GM12878 (cell line): ENCODE results near the gene DPY19L1. TPM values are rescaled to one million over a fixed set of nuclear protein-coding genes. Genes with fewer than 3 reads are reported as not detected.

ENCODE experiments used
- ATAC-seq: fragments of 200-7000 bp; cut with Tn5 transposase; 3 replicates; pipeline ENCODE4 v1.9.1; 2020; ENCODE audit warnings: mild to moderate bottlenecking, moderate library complexity
- BruUV-seq: library from RNA; stranded (reverse); fragments of 400-500 nt; replicated peaks from 2 replicates; lab custom pipeline; 2021; lab: Mats Ljungman, UMichigan
- CTCF ChIA-PET: fragments of 300-600 bp; sonication (Branson Sonifier 250); formaldehyde crosslinking; extraction: SDS; loops from one replicate; lab custom pipeline; 2021; ENCODE audit warnings: inconsistent platforms; lab: Yijun Ruan, JAX
- POLR2A ChIA-PET: fragments of 350-600 bp; formaldehyde crosslinking; extraction: SDS; loops from one replicate; lab custom pipeline; 2021; ENCODE audit warnings: inconsistent platforms; lab: Charles Lee
- RAD21 ChIA-PET: fragments of 300-600 bp; sonication (Branson Sonifier 250); formaldehyde crosslinking; loops from one replicate; lab custom pipeline; 2023; ENCODE audit warnings: antibody characterized with exemption; ENCODE audit not compliant: unreplicated experiment; lab: Charles Lee
- SMC1A ChIA-PET: fragments of 300-600 bp; sonication (Branson Sonifier 250); formaldehyde crosslinking; loops from one replicate; lab custom pipeline; 2023; ENCODE audit not compliant: unreplicated experiment, uncharacterized antibody; lab: Charles Lee
- DNase-seq: peaks from one replicate; pipeline ENCODE4 v3.0.0-alpha.2; 2011; ENCODE audit warnings: low read depth, low spot score
- FAIRE-seq: peaks from 3 replicates; lab custom pipeline; 2011; peaks lifted over from hg19 to GRCh38; lab: Jason Lieb, UNC
- H2AFZ ChIP-seq: 2 replicates; pipeline ENCODE4 v1.6.0; 2011; ENCODE audit warnings: low read depth, low read length, control low read depth; ENCODE audit not compliant: control insufficient read depth
- H3K27ac ChIP-seq: 2 replicates; pipeline ENCODE4 v1.5.1; 2011; ENCODE audit warnings: control low read depth; ENCODE audit not compliant: control insufficient read depth, insufficient read depth
- H3K27me3 ChIP-seq, 2 experiments: replicated peaks in 1 of 2; 2 replicates each; pipeline versions ENCODE4 v1.6.0 to v1.6.1; 2011; ENCODE audit warnings: low read length in 1 of 2; ENCODE audit not compliant: control insufficient read depth in 2 of 2, insufficient read depth in 2 of 2
- H3K36me3 ChIP-seq, 2 experiments: 2 replicates each; pipeline ENCODE4 v1.5.1; 2011; ENCODE audit warnings: low read length in 1 of 2; ENCODE audit not compliant: control insufficient read depth in 2 of 2, insufficient read depth in 2 of 2
- H3K4me1 ChIP-seq: 2 replicates; pipeline ENCODE4 v1.6.1; 2011; ENCODE audit warnings: mild to moderate bottlenecking, low read length, moderate library complexity, mixed read lengths; ENCODE audit not compliant: control insufficient read depth, insufficient read depth
- H3K4me2 ChIP-seq: 2 replicates; pipeline ENCODE4 v1.6.0; 2011; ENCODE audit warnings: control low read depth; ENCODE audit not compliant: control insufficient read depth, insufficient read depth
- H3K4me3 ChIP-seq: fragments of 200-600 bp; sonication (generic); 2 replicates; pipeline ENCODE4 v1.5.1; 2016
- H3K79me2 ChIP-seq: 2 replicates; pipeline ENCODE4 v1.6.0; 2011; ENCODE audit warnings: low read length; ENCODE audit not compliant: control insufficient read depth, insufficient read depth
- H3K9ac ChIP-seq: 2 replicates; pipeline ENCODE4 v1.8.0; 2011; ENCODE audit warnings: low read length, control low read depth, mixed read lengths; ENCODE audit not compliant: control insufficient read depth, insufficient read depth
- H3K9me3 ChIP-seq: replicated peaks from 3 replicates; pipeline ENCODE4 v1.5.1; 2011; ENCODE audit warnings: mild to moderate bottlenecking, low read length; ENCODE audit not compliant: control insufficient read depth, insufficient read depth
- H4K20me1 ChIP-seq: 2 replicates; pipeline ENCODE4 v1.6.0; 2011; ENCODE audit not compliant: control insufficient read depth, insufficient read depth
- CTCF ChIP-seq, 3 experiments: IDR thresholded peaks in 2 of 3; conservative IDR thresholded peaks in 1 of 3; 2 replicates each; pipeline ENCODE4 v1.5.1; 2011; ENCODE audit warnings: low read depth in 3 of 3, low read length in 3 of 3, mild to moderate bottlenecking in 3 of 3, control low read depth in 2 of 3, moderate library complexity in 2 of 3, inconsistent platforms in 1 of 3, mixed read lengths in 1 of 3; ENCODE audit not compliant: control insufficient read depth in 2 of 3, insufficient read depth in 1 of 3; ENCODE audit errors: extremely low read depth in 1 of 3
- E2F8 ChIP-seq: fragments of 450-650 bp; IDR thresholded peaks from 2 replicates; pipeline ENCODE4 v1.6.1; 2018; ENCODE audit warnings: mild to moderate bottlenecking, low read depth, moderate library complexity; ENCODE audit not compliant: partially characterized antibody
- GABPA ChIP-seq: IDR thresholded peaks from 2 replicates; pipeline ENCODE4 v1.6.1; 2014; ENCODE audit warnings: antibody characterized with exemption, low read depth, mild to moderate bottlenecking, inconsistent platforms
- RAD21 ChIP-seq: IDR thresholded peaks from 2 replicates; pipeline ENCODE4 v1.6.1; 2011; ENCODE audit warnings: mild to moderate bottlenecking, low read depth, low read length, moderate library complexity; ENCODE audit not compliant: insufficient read depth
- SMC3 ChIP-seq: IDR thresholded peaks from 2 replicates; pipeline ENCODE4 v1.6.1; 2011; ENCODE audit warnings: low read length, improper control_type of control experiment, borderline replicate concordance
- TBL1XR1 ChIP-seq: IDR thresholded peaks from 2 replicates; pipeline ENCODE4 v1.6.1; 2012; ENCODE audit warnings: low read depth, low read length, improper control_type of control experiment
- WGBS: methylation state at CpG from one replicate; pipeline ENCODE4 v1.1.6; 2016; ENCODE audit warnings: low lambda C conversion rate; ENCODE audit not compliant: insufficient replicate concordance, insufficient coverage; ENCODE audit errors: missing lambda C conversion rate; 5-methylcytosine and 5-hydroxymethylcytosine counted together
- in situ Hi-C: fragments of 300-500 bp; cut with MboI; formaldehyde crosslinking; loops from 9 replicates; pipeline ENCODE4 v1.14.3; 2018; ENCODE audit warnings: mixed read lengths
- intact Hi-C: fragments of 100-400 bp; cut with micrococcal nuclease; formaldehyde crosslinking; loops from one replicate; pipeline ENCODE4 v1.14.2; 2022; ENCODE audit not compliant: unreplicated experiment
- polyA plus RNA-seq, 11 experiments: library from polyadenylated mRNA; depleted of rRNA in 4 of 11; unstranded in 6 of 11; stranded (reverse) in 5 of 11; fragments of >200 nt; fragmentation: Nextera tagmentation in 4 of 11; fragmentation: Illumina TruSeq in 1 of 11; extraction: Ambion mirVana in 4 of 11; extraction: Trizol in 1 of 11; gene quantifications; 1 replicate in 1 of 11; 2 replicates in 10 of 11; pipeline versions ENCODE4 v1.2.1 to v1.2.3, GENCODE V29; 2011 to 2016; ENCODE audit warnings: inconsistent platforms in 2 of 11, missing spikeins in 2 of 11, low read depth in 1 of 11
- total RNA-seq, 4 experiments: library from RNA; depleted of rRNA in 3 of 4; stranded (reverse); fragments of >200 nt in 3 of 4; fragmentation: Illumina TruSeq in 1 of 4; extraction: Trizol in 1 of 4; gene quantifications; 2 replicates each; pipeline versions ENCODE4 v1.2.1 to v1.2.3, GENCODE V29; 2013 to 2021

DPY19L1 gene
- total and polyA plus RNA-seq, 10 of the 15 experiments (the other 5 are each of a cell fraction or from before 2014, with no cell fraction given) = 0.47 to 35.4 (median 3.8) TPM

- ChIA-PET CTCF (interaction anchor here (0.9 to 2.7 kb wide), 29 partner anchors 11 to 339 kb away, joined by 3 to 21 read pairs (median 6); no protein-coding TSS in a partner anchor), SMC1A (interaction anchor here (1.2 to 3.8 kb wide), 7 partner anchors 104 to 253 kb away, joined by 3 to 22 read pairs (median 8); no protein-coding TSS in a partner anchor), POLR2A (no interaction called here), RAD21 (interaction anchor here (0.8 to 3.4 kb wide), 9 partner anchors 107 to 608 kb away, joined by 3 to 21 read pairs (median 4); no protein-coding TSS in a partner anchor)
- H3K27ac ChIP-seq = no peak overlapping the region
- intact Hi-C loops = loop anchor here (2.0 to 5.0 kb wide), 3 partner anchors 109 to 254 kb away; partner anchors contain the start of gene DPY19L1
- H3K79me2 ChIP-seq = no peaks in the 10 kb centered on the region
- H3K9me3 ChIP-seq = no peaks in the 10 kb centered on the region
- no peak overlapping the region for H2AFZ ChIP-seq
- no peaks in the 10 kb centered on the region for H3K27me3 ChIP-seq
- no peaks in the 10 kb centered on the region for H3K4me1 ChIP-seq
- no TSS peak for BruUV-seq
- H3K36me3 ChIP-seq = no peaks in the 10 kb centered on the region
- DNase-seq (no peak), ATAC-seq (peak; percentile 51; the same call in 1 of the 3 replicates), FAIRE-seq (no peak)
- in situ Hi-C loops = no loop called here
- no peak overlapping the region for H3K4me2 ChIP-seq
- H3K4me3 ChIP-seq = no peak overlapping the region
- no peak overlapping the region for H3K9ac ChIP-seq
- WGBS = 0% methylated on average over 1 of the region's 1 CpG
- TF ChIP-seq GABPA (no peak), E2F8 (no peak)
- no peaks in the 10 kb centered on the region for H4K20me1 ChIP-seq
Observed at GRCh38 chr7:34928560-34928959, 108.7 kb downstream of the DPY19L1 start.

- H3K4me1 ChIP-seq = no peaks in the 10 kb centered on the region
- POLR2A ChIA-PET = no interaction called here
- no TSS peak for BruUV-seq
- no peaks in the 10 kb centered on the region for H3K36me3 ChIP-seq
- no peak for FAIRE-seq
- no peak overlapping the region for H3K27ac ChIP-seq
- WGBS = 42% methylated on average over 5 of the region's 5 CpGs
- H3K4me3 ChIP-seq = no peak overlapping the region
- in situ Hi-C loops = no loop called here
- H3K9ac ChIP-seq = no peak overlapping the region
- H4K20me1 ChIP-seq = no peaks in the 10 kb centered on the region
- no peaks in the 10 kb centered on the region for H3K79me2 ChIP-seq
- TF ChIP-seq RAD21 = peak; percentile 44
- TF ChIP-seq CTCF (IDR thresholded peaks at IDR 0.05 in 2 of 3, conservative IDR thresholded peaks at IDR 0.05 in 1 of 3; ENCODE audit: control insufficient read depth in 2 of 3, extremely low read depth in 1 of 3, insufficient read depth in 1 of 3, low read depth in 3 of 3, low read length in 3 of 3) = peak; percentile 59 to 64 (median 61)
- TF ChIP-seq TBL1XR1 = no peak
- peak; percentile 32; the same call in 1 of the 2 replicates for TF ChIP-seq SMC3
- TF ChIP-seq, all 136 proteins: peak for 3
- RAD21 ChIA-PET = interaction anchor here (0.7 to 3.4 kb wide), 14 partner anchors 106 to 607 kb away, joined by 3 to 21 read pairs (median 4); no protein-coding TSS in a partner anchor
- Histone ChIP-seq H3K9me3 (no peaks in the 10 kb centered on the region), H3K27me3 (no peaks in the 10 kb centered on the region), H2AFZ (no peak overlapping the region), H3K4me2 (no peak overlapping the region)
- DNase-seq (no peak), ATAC-seq (peak; percentile 98)
- intact Hi-C loops = loop anchor here (2.0 to 5.0 kb wide), 3 partner anchors 109 to 253 kb away; partner anchors contain the start of gene DPY19L1
- SMC1A ChIA-PET = interaction anchor here (1.1 to 3.8 kb wide), 10 partner anchors 104 to 255 kb away, joined by 3 to 22 read pairs (median 6); no protein-coding TSS in a partner anchor
- CTCF ChIA-PET = interaction anchor here (0.6 to 2.7 kb wide), 41 partner anchors 9 to 1699 kb away, joined by 3 to 21 read pairs (median 4); no protein-coding TSS in a partner anchor
Observed at GRCh38 chr7:34928052-34928451, 109.2 kb downstream of the DPY19L1 start.
